ENCODE data around the gene IGFL1. TPM values are rescaled to one million over a fixed set of nuclear protein-coding genes. Genes with fewer than 3 reads are reported as not detected.
"Not testable (repeated sequence)": the region's sequence is repeated elsewhere in the genome, so short reads cannot be mapped to it uniquely, and the experiment has no call there.

The IGFL1 gene
- total RNA-seq, 2 donors from 2014 or later, result not detected

DNA sequence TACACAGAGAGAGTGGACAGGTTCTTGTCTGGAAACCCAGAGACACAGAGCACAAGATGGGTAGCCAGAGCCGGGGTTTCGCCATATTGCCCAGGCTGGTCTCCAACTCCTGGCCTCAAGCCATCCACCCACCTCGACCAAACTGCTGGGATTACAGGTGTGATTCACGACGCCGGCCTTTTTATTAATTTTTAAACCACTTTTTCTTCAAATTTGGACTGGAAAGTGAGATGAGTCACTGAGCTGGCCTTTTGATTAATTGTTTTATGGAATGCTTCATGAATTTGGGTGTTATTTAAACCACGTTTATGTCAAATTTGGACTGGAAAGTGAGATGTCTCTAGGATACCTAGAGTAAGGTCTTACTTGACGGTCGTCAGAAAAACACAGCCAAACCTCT, 12.1 kb upstream of the IGFL1 start:
- no peak for DNase-seq
- intact Hi-C loops (cut with DNase I), result no loop called here
- no peak for ATAC-seq

DNA sequence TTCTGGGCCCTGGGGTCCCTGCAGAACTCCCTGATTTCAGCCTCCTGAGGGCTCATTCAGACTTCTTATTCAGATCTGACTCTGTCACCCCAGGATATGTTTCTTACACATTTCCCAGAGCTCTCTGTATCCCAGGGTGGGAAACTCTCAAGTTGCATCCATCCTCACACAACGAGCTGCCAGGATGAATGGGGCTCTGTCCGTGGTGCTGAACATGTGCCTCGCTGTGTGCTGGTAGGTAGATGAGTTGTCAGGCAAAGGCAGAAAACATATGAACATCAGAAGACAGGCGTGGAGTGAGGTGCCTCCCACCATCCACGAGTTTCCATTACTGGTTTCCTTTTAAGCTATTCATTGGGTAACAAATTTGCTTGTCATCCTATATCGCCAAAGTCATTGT, 11.4 kb upstream of the IGFL1 start:
- ATAC-seq (no peak), DNase-seq (peak; percentile 31)
- intact Hi-C loops (cut with DNase I), result no loop called here

DNA sequence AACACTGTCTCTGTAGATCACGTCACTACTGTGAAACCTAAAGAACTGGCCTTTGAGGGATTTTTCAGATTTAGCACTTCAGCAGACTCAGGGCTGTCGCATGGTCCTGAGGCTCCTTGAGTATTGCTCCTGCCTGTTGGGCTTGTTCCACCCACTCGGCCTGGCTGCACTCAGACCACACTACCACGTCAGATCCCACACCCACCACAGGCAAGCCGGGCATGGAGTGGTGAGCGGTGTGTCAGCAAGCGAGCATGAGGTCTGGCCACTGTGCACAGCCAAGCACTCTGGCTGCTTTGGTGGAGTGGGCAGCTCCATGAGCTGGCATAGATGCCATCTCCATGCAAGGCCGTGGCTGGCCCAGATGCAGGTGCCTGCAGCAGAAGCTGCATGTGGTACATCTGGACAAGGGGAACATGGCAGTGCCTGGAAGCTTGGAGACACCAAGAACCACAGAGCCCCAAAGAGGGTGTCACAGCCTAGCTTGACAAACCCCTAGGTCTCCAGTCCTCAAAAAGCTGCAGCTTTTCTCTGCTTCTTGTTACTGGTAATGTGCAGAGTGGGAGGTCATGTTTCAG, 9.4 kb upstream of the IGFL1 start:
- DNase-seq (no peak), ATAC-seq (no peak)
- intact Hi-C loops (cut with DNase I), result no loop called here

DNA sequence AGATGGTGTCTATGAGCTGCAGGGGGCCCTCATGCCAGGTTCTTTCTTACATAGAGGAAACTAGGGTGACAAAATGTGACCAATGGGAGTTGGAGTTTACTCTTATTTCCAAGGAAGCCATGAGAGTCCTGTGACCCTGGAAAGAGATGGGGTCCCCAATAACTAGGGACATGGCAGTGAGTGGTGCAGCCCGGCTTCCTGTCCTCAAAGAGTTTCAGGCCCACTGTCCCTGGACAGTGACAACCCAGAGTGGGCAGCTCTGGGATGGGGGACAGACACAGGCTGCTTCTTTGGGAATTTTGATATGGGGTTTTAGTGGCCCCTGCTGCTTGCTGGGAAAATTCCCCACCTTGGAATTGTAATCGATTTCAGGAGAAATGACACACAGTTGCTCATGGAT, 8.4 kb upstream of the IGFL1 start:
- DNase-seq (no peak), ATAC-seq (no peak)
- intact Hi-C loops (cut with DNase I), result no loop called here

DNA sequence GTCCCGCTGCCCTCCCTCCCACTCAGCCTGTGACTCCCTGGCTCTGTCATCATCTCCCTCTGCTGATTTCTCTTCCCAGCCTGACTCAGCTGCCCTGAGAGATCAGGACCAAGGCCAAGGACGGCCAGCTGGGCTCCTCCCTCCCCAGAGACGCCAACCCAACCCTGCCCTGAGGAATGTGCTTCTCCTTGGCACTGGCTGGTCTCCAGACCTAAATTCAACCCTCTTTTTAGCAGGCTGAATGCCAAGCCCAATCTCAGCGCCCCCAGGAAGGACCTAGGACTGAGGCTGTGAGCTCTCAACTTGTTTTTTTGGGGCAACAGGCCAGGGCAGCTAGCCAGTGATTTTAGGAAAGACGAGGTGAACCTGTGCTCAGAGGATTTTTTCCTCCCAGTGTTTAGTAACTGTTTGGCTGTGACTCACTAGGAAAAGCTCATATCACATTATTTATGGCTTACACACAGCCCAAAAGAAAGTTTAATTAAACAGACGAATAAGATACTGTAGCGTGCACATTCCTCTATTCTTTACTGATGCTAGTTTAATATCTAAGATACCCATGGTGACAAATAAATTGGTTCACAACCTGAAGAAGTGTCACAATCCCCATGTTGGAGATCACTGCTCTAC, 7.4 kb upstream of the IGFL1 start:
- peak; percentile 51 for DNase-seq

DNA sequence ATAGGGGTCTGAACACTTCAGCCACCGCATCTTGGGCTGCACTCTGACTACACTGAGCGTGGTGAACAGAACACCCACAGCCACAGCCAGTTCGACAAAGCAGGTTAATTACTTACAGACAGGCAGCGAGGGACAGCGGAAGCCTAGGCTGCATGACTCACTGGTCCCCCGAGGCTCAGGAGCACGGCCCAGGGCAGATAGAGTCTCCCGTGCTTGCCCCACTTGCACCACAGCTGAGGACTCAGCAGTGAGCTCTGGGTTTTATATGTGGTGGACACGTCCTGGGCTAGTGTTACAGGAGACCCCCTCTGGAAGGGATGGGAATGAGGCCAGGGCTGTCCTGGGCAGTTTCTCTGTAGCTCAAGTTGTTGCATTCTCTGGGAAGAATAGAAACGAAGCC, 5.8 kb upstream of the IGFL1 start:
- DNase-seq; ATAC-seq; intact Hi-C loops (cut with DNase I): not testable (repeated sequence)

More for the DNA sequence above, 7.4 kb upstream of the IGFL1 start:
- intact Hi-C loops (cut with DNase I), result no loop called here
- ATAC-seq, result peak; percentile 94 to 97

DNA sequence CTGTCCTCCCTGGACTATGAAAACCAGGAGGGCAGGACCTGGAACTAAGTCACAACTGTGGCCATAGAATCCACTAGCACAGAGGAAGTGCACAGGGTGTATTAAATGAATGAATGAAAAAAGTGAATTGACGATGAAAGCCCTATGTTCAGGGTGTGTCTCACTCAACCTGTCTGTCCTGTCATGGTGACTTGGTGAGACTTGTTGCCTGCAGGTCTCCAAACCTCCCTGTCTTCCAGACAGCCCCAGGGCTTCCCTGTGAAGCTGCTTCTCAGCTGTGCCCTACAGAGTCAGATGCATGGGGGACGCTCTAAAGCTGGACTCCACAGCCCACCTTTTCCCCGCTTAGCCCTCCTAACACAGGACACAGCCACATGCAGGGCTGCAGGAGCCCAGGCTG, 4.8 kb upstream of the IGFL1 start:
- intact Hi-C loops (cut with DNase I), result no loop called here
- ATAC-seq (no peak), DNase-seq (no peak)

DNA sequence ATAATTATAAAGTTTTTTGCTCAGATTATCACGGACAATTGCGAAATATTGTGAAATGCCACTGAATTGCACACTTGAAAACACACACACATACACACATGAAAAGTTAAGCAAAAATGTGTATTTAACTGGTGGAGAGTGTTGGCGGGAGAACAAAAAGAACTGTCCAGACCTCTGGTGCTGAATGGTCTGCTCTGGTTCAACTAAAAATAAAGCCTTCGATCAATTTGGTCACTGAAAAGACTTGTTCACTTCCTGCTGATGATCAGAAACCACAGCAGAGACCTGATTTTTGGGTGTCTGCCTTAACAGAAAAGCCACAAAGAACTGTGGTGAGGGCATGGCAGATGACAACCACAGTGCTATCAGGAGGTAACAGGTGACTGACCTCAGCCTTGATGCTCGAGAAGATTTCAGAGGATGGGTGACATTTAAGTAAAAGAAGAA, 4.0 kb upstream of the IGFL1 start:
- intact Hi-C loops (cut with DNase I), result no loop called here
- ATAC-seq (no peak), DNase-seq (no peak)

DNA sequence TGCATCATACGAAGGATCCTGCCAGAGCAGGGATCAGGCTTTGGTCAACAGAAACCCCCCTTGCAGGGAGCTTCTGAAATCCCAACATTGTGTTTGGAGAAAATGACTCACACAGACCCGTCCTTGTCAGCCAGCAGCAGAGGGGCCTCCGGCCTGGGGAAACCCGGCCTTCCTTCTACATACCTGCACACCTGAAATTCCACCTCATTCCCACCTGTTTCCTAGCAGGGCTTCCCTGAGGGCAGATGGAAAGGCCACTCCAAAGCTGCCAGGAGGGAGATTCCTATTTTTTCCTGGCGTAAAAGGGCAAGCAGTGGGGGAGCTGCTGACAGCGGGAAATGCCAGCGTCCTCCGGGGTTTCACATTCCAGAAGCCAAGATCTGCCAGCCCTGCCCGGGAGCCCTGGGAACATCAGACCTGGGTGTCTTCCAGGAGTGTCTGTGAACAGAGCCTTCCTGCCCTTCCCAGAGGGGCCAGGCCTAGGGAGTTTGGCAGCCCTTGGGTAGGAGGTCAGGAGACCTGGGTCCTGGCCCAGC, 3.0 kb upstream of the IGFL1 start:
- intact Hi-C loops (cut with DNase I), result no loop called here
- DNase-seq (no peak), ATAC-seq (no peak)

DNA sequence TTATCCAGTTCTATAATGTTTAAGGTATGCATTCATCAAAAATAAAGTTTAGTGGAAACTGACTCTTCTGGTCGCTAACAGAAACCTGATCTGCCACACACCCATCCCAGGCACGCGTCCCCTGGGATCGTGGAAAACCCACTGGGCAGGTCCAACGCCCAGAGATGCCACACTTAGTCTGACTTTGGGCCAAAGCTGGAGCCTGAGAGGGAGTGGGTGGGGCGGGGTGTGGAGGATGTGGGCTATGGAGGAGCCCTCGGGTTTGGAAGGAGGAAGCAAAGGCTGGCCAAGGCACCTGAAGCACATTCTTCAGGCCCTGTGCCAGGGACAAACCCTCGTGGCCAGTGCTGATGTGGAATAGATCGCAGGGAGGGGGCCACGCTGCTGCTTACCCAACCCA, 2.5 kb downstream of the IGFL1 start:
- DNase-seq (no peak), ATAC-seq (no peak)
- intact Hi-C loops (cut with DNase I), result no loop called here

DNA sequence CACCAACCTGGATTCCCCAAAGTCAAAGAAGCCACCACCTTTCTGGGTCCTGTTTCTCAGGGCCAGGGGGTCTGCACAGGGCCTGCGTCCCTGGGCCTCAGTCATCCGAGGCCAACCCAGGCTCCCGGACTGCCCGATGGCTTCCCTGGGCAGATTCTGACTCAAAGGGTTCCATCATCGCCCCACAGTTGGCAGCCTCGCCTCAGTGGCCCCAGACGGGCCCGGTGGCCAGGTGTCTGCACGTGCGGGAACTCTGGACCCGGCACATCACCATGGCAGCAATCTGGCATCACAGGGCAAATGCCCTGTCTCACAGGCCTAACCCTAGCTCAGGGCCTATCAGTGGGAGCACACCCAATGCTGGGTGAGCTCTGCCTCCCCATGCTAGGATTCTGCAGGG, 2.9 kb downstream of the IGFL1 start:
- intact Hi-C loops (cut with DNase I), result no loop called here
- DNase-seq, result no peak
- no peak for ATAC-seq

DNA sequence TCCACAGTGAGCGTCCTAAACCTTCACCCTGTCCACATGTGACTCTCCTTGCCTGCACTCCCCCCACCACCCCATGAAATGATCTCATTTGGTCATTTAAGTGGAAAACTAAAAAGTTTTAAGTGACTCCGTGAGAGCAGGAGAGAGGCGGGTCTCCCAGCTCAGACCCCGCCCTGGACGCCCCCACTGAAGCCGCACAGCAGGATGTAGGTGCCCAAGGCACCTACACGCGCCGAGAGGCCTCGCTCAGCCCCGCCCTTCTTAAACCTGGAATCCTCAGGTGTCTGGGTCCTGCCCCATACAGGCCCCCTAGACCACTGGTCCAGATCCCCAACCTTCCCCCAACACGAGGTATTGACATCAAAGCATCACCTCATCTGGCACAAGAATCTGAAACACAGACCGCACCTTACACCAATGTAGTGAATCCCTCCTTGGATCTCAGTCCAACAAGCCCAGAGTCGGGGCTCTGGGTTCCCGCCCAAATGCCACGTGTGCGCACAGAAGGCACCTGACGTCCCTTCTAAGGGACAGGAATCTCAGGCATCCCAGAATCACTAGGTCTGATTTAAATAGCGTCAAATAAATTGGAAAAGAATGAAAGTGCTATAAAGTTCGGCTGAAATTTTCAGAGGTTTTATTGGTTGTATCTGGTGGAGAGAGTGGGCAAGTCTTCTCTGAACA, 3.5 kb downstream of the IGFL1 start:
- ATAC-seq (no peak), DNase-seq (no peak)
- intact Hi-C loops (cut with DNase I), result no loop called here

DNA sequence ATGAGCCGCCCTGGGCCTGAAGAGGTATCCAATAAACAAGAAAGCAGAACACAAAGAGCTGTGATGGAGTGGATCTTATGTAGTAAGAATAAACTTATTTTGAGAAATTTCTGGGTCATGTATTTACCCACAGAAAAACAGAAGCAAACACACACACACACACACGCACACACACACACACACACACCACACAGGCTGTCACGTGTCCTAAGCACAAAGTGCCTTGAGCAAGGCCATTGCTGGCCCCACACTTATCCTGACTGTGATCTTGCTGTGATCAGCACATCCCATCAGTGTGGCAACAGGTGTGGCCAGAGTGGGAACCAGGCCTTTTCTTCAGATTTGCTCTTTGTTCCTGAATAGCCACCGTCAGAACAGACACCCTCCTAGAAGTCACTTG, 4.3 kb downstream of the IGFL1 start:
- ATAC-seq; intact Hi-C loops (cut with DNase I); DNase-seq: not testable (repeated sequence)

DNA sequence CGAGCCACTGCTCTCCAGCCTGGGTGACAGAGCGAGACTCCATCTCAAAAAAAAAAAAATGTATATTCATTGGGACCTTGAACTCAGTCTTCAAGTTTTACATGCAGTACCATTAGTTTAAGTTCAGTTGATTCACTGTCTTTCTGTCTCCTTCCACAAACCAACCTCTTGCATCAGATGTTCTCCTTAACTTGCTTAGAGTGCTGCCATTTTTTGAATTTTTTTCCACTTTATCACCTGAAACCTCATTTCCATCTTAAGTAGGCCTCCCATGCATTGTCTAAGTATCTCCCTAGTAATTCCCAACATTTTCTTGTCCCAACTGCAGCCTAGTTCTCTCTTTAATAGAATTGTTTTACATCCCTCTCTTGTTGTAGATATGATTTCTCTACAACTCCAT, 8.6 kb downstream of the IGFL1 start:
- intact Hi-C loops (cut with DNase I); ATAC-seq; DNase-seq: not testable (repeated sequence)

DNA sequence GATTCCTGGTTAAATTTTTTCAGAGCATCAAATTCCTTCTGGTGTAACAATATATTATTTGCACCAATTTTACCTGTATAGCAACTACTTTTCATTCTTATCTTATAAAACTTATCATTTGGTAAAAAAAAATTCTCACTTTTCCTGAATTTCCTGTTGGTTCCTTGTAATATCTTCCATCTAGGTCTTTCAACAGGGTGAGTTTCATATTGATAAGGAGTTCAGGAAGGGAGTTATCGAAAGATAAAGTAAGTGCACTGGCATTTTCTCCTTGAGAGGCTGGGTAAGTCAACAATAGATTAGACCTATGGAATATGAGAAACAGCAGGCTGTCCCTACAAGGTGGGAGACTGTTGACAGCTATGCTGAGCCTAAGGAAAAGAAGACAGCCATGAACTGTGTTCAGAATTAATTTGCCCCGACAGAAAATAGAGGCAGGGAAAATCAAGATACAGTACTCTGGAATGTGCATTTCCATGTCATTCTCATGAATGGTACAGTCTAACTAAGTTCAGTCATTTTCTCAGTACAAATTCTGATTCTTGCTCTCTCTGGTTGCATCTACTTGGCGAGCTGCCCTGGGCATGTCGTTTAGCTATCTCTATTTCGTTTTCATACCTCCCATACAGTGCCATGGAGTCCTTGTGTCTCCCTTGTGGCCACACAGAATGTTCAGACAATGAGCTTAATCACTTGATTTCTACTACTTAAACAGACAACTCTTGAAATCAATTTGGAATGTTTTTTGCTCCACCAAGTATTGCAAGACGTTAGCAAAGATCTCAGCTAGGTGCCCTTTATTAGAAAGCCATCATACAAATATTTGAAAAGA, 9.9 kb downstream of the IGFL1 start:
- intact Hi-C loops (cut with DNase I), result no loop called here
- DNase-seq (no peak), ATAC-seq (no peak)

DNA sequence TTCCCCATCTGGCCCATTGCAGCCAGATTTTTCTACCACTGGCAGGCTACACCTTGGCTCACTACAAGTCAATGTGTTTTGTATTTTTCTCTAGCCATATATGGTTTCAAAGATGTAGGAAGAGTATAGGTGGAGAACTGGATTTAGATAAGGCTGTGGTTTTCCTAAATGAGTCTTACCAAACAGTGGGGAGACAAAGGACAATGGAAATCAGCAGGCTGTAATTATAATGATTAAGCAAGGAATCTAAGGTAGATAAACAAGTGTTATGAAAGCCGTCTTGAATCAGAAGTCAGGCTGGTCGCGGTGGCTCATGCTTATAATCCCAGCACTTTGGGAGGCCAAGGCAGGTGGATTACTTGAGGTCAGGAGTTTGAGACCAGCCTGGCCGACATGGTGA, 11.2 kb downstream of the IGFL1 start:
- ATAC-seq, result no peak
- intact Hi-C loops (cut with DNase I), result no loop called here
- no peak for DNase-seq

DNA sequence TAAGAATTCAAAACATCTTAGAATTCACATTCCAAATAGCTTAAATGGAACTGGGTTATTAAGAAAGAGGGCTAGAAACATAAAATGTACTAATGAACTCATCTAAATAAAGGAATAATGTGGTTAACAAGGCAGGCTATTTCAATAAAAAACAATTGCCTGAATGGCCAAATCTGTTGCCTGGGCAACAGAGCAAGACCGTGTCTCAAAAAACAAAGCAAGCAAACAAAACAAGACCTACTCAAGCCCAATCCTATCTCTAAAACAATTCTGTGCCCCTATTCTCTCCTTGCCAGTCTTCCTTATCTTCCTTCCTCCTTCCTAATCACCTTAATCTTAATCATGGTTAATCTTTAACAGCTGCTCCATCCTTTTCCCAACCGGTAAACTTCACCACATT, 12.1 kb downstream of the IGFL1 start:
- intact Hi-C loops (cut with DNase I), result no loop called here
- ATAC-seq (no peak), DNase-seq (no peak)

DNA sequence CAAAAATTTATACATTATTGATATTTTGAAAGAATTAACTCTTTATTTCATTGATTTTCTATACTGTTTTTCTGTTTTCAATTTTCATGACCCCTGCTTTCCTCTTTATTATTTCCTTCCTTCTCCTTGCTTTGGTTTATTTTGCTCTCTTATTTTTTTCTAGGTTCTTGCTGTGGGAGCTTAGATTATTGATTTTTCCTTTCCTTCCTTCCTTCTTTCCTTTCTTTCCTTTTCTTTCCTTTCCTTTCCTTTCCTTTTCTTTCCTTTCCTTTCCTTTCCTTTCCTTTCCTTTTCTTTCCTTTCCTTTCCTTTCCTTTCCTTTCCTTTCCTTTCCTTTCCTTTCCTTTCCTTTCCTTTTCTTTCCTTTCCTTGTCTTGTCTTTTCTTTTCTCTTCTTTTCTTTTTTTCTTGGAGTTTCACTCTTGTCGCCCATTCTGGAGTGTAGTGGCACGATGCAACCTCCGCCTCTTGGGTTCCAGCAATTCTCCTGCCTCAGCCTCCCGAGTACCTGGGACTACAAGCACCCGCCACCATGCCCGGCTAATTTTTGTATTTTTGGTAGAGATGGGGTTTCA, 13.6 kb downstream of the IGFL1 start:
- ATAC-seq; intact Hi-C loops (cut with DNase I); DNase-seq: not testable (repeated sequence)

DNA sequence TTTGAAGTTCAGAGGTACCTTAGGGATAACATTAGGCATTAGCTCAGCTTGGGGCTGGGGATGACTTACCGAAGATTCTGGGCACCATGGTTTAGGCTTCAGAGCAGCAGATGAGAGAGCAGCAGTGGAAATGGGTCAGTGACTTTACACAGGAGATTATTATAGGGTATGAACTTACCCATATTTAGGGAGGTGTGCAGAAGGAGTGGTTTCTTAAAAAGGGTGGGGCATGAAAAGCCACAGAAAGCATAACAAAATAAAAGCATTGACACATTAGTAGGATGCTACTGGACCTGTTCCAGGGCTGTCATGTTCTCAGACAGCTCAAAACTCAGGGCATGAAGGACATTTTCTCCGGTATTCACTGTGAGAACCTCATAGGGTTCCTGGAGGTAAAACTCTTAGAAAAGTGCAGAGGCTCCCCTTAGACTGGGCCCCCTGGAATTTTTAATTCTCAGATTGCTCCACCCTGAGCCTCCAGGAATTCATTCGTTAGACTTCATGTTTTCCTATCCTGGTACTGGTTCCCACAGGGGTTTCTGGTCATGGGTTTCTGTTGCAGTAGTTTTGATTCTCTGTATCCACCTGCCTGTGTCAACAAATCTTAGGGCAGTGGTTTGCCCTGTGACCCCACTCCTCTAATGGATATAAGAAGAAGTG, 20.7 kb downstream of the IGFL1 start:
- DNase-seq (no peak), ATAC-seq (no peak)
- intact Hi-C loops (cut with DNase I), result no loop called here
